ENCODE data around the gene OR52E6.

DNA sequence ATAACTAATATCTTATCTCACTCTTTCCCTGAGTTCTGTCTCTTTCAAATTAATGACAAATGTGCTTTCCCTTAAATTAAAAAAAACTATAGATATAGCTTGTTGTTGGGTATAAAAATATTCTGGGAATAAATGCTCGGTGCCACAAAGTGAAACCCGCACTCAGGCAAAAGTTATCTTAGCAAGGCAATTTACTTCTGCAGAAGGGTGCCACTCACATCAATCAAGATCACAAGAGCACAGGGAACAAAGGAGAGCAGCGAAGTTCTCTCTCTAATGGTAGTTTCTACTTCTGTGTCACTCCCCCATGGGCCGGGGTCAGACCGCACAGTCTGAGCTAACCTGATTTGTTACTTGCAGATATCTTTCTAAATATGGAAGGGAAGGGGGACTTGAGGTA lies 37.7 kb downstream of the OR52E6 start:
- TF ChIP-seq, protein P1, sequence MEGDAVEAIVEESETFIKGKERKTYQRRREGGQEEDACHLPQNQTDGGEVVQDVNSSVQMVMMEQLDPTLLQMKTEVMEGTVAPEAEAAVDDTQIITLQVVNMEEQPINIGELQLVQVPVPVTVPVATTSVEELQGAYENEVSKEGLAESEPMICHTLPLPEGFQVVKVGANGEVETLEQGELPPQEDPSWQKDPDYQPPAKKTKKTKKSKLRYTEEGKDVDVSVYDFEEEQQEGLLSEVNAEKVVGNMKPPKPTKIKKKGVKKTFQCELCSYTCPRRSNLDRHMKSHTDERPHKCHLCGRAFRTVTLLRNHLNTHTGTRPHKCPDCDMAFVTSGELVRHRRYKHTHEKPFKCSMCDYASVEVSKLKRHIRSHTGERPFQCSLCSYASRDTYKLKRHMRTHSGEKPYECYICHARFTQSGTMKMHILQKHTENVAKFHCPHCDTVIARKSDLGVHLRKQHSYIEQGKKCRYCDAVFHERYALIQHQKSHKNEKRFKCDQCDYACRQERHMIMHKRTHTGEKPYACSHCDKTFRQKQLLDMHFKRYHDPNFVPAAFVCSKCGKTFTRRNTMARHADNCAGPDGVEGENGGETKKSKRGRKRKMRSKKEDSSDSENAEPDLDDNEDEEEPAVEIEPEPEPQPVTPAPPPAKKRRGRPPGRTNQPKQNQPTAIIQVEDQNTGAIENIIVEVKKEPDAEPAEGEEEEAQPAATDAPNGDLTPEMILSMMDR (IDR thresholded peaks at IDR 0.05): no peak
- no peak for TF ChIP-seq POLR2AphosphoS5 (IDR thresholded peaks at IDR 0.05; ENCODE audit: insufficient read depth in 1 of 2, low read depth in 1 of 2)
- no peak for TF ChIP-seq POLR2A (IDR thresholded peaks at IDR 0.05)
